HCT116 (cell line): ENCODE results near the gene MED27. TPM values are rescaled to one million over a fixed set of nuclear protein-coding genes. Genes with fewer than 3 reads are reported as not detected.

Source experiments
- ATAC-seq: fragments of 200-7000 bp; cut with Tn5 transposase; 2 replicates; pipeline ENCODE4 v1.9.1; 2020; ENCODE audit warnings: mild to moderate bottlenecking, moderate library complexity
- BruUV-seq: library from RNA; stranded (reverse); fragments of 400-500 nt; replicated peaks from 2 replicates; lab custom pipeline; 2021; lab: Mats Ljungman, UMichigan
- CTCF ChIA-PET: fragments of 300-600 bp; sonication (Branson Sonifier 250); formaldehyde crosslinking; loops from one replicate; lab custom pipeline; 2021; ENCODE audit warnings: antibody characterized with exemption; lab: Charles Lee
- POLR2A ChIA-PET: fragments of 300-600, 350-600 bp; sonication (Branson Sonifier 250); formaldehyde crosslinking; loops from one replicate; lab custom pipeline; 2021; ENCODE audit warnings: antibody characterized with exemption; lab: Charles Lee
- RAD21 ChIA-PET, 2 experiments: fragments of 300-600 bp; sonication (Branson Sonifier 250); formaldehyde crosslinking; loops; one replicate each; lab custom pipeline; 2023; ENCODE audit warnings: low total read pairs in 2 of 2; ENCODE audit not compliant: uncharacterized antibody in 2 of 2, unreplicated experiment in 2 of 2, low non-redundant PET in 1 of 2; lab: Charles Lee
- DNase-seq: peaks from one replicate; pipeline ENCODE4 v3.0.0-alpha.2; 2010; ENCODE audit warnings: low read depth, low spot score
- H2AFZ ChIP-seq: fragments of 200-600 bp; shearing (Covaris generic), sonication (generic); 2 replicates; pipeline ENCODE4 v1.6.1; 2017; ENCODE audit warnings: low read depth, mixed run types, mixed read lengths, antibody characterized with exemption, low read length; ENCODE audit not compliant: poor library complexity, severe bottlenecking
- H3K27ac ChIP-seq: 2 replicates; pipeline ENCODE4 v1.5.1; 2012; ENCODE audit warnings: low read depth, low read length
- H3K27me3 ChIP-seq: fragments of 200-600 bp; sonication (generic); 2 replicates; pipeline ENCODE4 v1.6.1; 2016; ENCODE audit warnings: mixed run types, low read length, mixed read lengths; ENCODE audit not compliant: insufficient read depth
- H3K36me3 ChIP-seq, 2 experiments: fragments of 200-500 bp in 1 of 2; fragments of 200-600 bp in 1 of 2; sonication (Bioruptor generic) in 1 of 2; sonication (generic) in 1 of 2; 2 replicates each; pipeline versions ENCODE4 v1.5.1 to v1.6.1; 2014 to 2016; ENCODE audit warnings: low read length in 2 of 2, inconsistent platforms in 1 of 2, mixed read lengths in 1 of 2, mixed run types in 1 of 2; ENCODE audit not compliant: insufficient read depth in 2 of 2, control insufficient read depth in 1 of 2
- H3K4me1 ChIP-seq, 2 experiments: fragments of 200-600 bp in 1 of 2; sonication (generic) in 1 of 2; 2 replicates each; pipeline versions ENCODE4 v1.5.1 to v1.6.1; 2012 to 2017; ENCODE audit warnings: low read length in 2 of 2, inconsistent platforms in 1 of 2, mild to moderate bottlenecking in 1 of 2, mixed read lengths in 1 of 2, mixed run types in 1 of 2, moderate library complexity in 1 of 2; ENCODE audit not compliant: insufficient read depth in 2 of 2, control insufficient read depth in 1 of 2
- H3K4me2 ChIP-seq: fragments of 200-600 bp; sonication (generic); 2 replicates; pipeline ENCODE4 v1.6.1; 2017; ENCODE audit warnings: mixed run types, low read length, mixed read lengths
- H3K4me3 ChIP-seq, 2 experiments: fragments of 200-600 bp in 1 of 2; sonication (generic) in 1 of 2; replicated peaks in 1 of 2; 2 replicates each; pipeline ENCODE4 v1.5.1; 2011 to 2016; ENCODE audit warnings: low read length in 2 of 2, control low read depth in 1 of 2, low read depth in 1 of 2, mild to moderate bottlenecking in 1 of 2, mixed read lengths in 1 of 2, mixed run types in 1 of 2
- H3K79me2 ChIP-seq: fragments of 200-600 bp; sonication (generic); 2 replicates; pipeline ENCODE4 v1.6.1; 2017; ENCODE audit warnings: mild to moderate bottlenecking, mixed run types, low read length, moderate library complexity, mixed read lengths; ENCODE audit not compliant: insufficient read depth
- H3K9ac ChIP-seq: fragments of 200-600 bp; sonication (generic); 2 replicates; pipeline ENCODE4 v1.6.1; 2016; ENCODE audit warnings: low read length, mixed read lengths
- H3K9me2 ChIP-seq: fragments of 200-600 bp; sonication (generic), shearing (Covaris generic); 2 replicates; pipeline ENCODE4 v1.6.1; 2017; ENCODE audit warnings: mixed run types, mild to moderate bottlenecking, moderate library complexity; ENCODE audit not compliant: insufficient read depth
- H3K9me3 ChIP-seq, 2 experiments: fragments of 200-500 bp in 1 of 2; fragments of 200-600 bp in 1 of 2; sonication (Bioruptor generic) in 1 of 2; sonication (generic) in 1 of 2; 2 replicates each; pipeline ENCODE4 v1.6.1; 2014 to 2017; ENCODE audit warnings: low read length in 2 of 2, mixed read lengths in 2 of 2, inconsistent platforms in 1 of 2, low read depth in 1 of 2, mild to moderate bottlenecking in 1 of 2, mixed run types in 1 of 2, moderate library complexity in 1 of 2; ENCODE audit not compliant: control insufficient read depth in 1 of 2, insufficient read depth in 1 of 2
- H4K20me1 ChIP-seq: fragments of 200-600 bp; sonication (generic), shearing (Covaris generic); 2 replicates; pipeline ENCODE4 v1.6.1; 2017; ENCODE audit warnings: mixed run types, mild to moderate bottlenecking, moderate library complexity; ENCODE audit not compliant: insufficient read depth
- CEBPB ChIP-seq: IDR thresholded peaks from 2 replicates; pipeline ENCODE4 v1.6.1; 2012; ENCODE audit warnings: low read depth
- CTCF ChIP-seq, 3 experiments: fragments of 200-600 bp in 1 of 3; sonication (generic) in 1 of 3; IDR thresholded peaks in 2 of 3; conservative IDR thresholded peaks in 1 of 3; 2 replicates each; pipeline ENCODE4 v1.5.1; 2012 to 2017; ENCODE audit warnings: low read depth in 2 of 3, low read length in 2 of 3, antibody characterized with exemption in 1 of 3, borderline replicate concordance in 1 of 3, control low read depth in 1 of 3, mild to moderate bottlenecking in 1 of 3, mixed read lengths in 1 of 3, mixed run types in 1 of 3, moderate library complexity in 1 of 3; ENCODE audit not compliant: insufficient read depth in 1 of 3
- EGR1 ChIP-seq: IDR thresholded peaks from 2 replicates; pipeline ENCODE4 v1.6.1; 2012; ENCODE audit warnings: low read depth
- ELF1 ChIP-seq: IDR thresholded peaks from 2 replicates; pipeline ENCODE4 v1.6.1; 2012; ENCODE audit warnings: low read depth, borderline replicate concordance
- FOSL1 ChIP-seq: IDR thresholded peaks from 2 replicates; pipeline ENCODE4 v1.6.1; 2012; ENCODE audit warnings: low read depth
- JUND ChIP-seq: IDR thresholded peaks from 2 replicates; pipeline ENCODE4 v1.6.1; 2012
- POLR2A ChIP-seq: IDR thresholded peaks from 2 replicates; pipeline ENCODE4 v1.7.0; 2011; ENCODE audit warnings: borderline replicate concordance; ENCODE audit not compliant: insufficient read depth, insufficient read length; ENCODE audit errors: extremely low read depth
- POLR2AphosphoS5 ChIP-seq: IDR thresholded peaks from 2 replicates; pipeline ENCODE4 v1.6.1; 2011; ENCODE audit warnings: mild to moderate bottlenecking, low read depth, low read length, moderate library complexity
- RAD21 ChIP-seq: IDR thresholded peaks from 2 replicates; pipeline ENCODE4 v1.6.1; 2012; ENCODE audit warnings: low read depth, mild to moderate bottlenecking
- SIN3A ChIP-seq: IDR thresholded peaks from 2 replicates; pipeline ENCODE4 v1.6.1; 2012; ENCODE audit warnings: low read depth
- ZFX ChIP-seq: fragments of 450-650 bp; IDR thresholded peaks from 2 replicates; pipeline ENCODE4 v1.6.1; 2017
- ZNF274 ChIP-seq: fragments of 200-500 bp; sonication (Bioruptor generic); IDR thresholded peaks from 2 replicates; pipeline ENCODE4 v1.6.1; 2014; ENCODE audit warnings: mild to moderate bottlenecking, low read depth, low read length, inconsistent platforms
- intact Hi-C: fragments of 100-400 bp; cut with micrococcal nuclease; formaldehyde crosslinking; loops from 2 replicates; pipeline ENCODE4 v1.10.0; 2022
- total RNA-seq: library from RNA; stranded (reverse); gene quantifications from one replicate; pipeline ENCODE4 v1.2.1, GENCODE V29; 2021; ENCODE audit not compliant: unreplicated experiment
- TF ChIP-seq, protein P1 (sequence below): IDR thresholded peaks from 2 replicates; pipeline ENCODE4 v1.6.1; 2012; ENCODE audit warnings: low read depth
- TF ChIP-seq, protein P2 (sequence below): IDR thresholded peaks from 2 replicates; pipeline ENCODE4 v1.6.1; 2011; ENCODE audit warnings: mild to moderate bottlenecking, low read length, moderate library complexity; ENCODE audit not compliant: insufficient replicate concordance; ENCODE audit errors: extremely low read depth

MED27 gene
- total RNA-seq, 1 experiment from 2014 or later, result 26.9 TPM

DNA sequence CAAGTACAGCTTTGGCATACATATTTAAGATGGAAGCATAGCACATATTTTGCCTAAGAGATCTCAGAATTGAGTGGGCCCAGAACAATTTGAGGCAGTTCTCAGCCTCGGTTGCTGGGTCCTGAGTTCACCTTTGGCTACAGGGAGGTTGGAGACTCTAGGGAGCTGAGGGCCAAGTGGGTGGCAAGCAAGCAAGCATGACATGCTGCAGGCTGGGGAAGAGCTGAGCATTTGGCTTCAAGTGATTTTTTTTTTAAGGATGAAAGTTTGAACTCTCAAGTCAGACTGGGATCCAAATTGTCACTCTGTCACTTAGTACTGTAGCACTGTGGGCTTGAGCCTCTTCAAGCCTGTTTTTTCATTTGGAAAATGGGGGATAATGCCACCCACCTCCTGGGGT is 160.5 kb downstream of the MED27 start:
- Histone ChIP-seq H3K9me2 (no peaks in the 10 kb centered on the region), H3K36me3 (no peaks in the 10 kb centered on the region), H3K27me3 (no peaks in the 10 kb centered on the region), H3K4me3 (no peak overlapping the region), H3K4me1 (no peaks in the 10 kb centered on the region), H4K20me1 (peaks cover 4% of the 10 kb centered on the region; the same call in 1 of the 2 replicates), H3K79me2 (no peaks in the 10 kb centered on the region), H3K27ac (no peak overlapping the region), H3K9me3 (no peaks in the 10 kb centered on the region), H2AFZ (no peak overlapping the region), H3K4me2 (no peak overlapping the region), H3K9ac (no peak overlapping the region)
- BruUV-seq, result no TSS peak
- CTCF ChIA-PET, result no interaction called here
- ATAC-seq, result no peak
- no peak for DNase-seq
- POLR2A ChIA-PET, result no interaction called here
- intact Hi-C loops, result no loop called here
- RAD21 ChIA-PET, result no interaction called here
- TF ChIP-seq JUND (no peak), RAD21 (no peak), ZNF274 (no peak), ELF1 (no peak), CEBPB (no peak)
- TF ChIP-seq, protein P1, sequence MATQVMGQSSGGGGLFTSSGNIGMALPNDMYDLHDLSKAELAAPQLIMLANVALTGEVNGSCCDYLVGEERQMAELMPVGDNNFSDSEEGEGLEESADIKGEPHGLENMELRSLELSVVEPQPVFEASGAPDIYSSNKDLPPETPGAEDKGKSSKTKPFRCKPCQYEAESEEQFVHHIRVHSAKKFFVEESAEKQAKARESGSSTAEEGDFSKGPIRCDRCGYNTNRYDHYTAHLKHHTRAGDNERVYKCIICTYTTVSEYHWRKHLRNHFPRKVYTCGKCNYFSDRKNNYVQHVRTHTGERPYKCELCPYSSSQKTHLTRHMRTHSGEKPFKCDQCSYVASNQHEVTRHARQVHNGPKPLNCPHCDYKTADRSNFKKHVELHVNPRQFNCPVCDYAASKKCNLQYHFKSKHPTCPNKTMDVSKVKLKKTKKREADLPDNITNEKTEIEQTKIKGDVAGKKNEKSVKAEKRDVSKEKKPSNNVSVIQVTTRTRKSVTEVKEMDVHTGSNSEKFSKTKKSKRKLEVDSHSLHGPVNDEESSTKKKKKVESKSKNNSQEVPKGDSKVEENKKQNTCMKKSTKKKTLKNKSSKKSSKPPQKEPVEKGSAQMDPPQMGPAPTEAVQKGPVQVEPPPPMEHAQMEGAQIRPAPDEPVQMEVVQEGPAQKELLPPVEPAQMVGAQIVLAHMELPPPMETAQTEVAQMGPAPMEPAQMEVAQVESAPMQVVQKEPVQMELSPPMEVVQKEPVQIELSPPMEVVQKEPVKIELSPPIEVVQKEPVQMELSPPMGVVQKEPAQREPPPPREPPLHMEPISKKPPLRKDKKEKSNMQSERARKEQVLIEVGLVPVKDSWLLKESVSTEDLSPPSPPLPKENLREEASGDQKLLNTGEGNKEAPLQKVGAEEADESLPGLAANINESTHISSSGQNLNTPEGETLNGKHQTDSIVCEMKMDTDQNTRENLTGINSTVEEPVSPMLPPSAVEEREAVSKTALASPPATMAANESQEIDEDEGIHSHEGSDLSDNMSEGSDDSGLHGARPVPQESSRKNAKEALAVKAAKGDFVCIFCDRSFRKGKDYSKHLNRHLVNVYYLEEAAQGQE, result no peak

- POLR2A ChIA-PET, result no interaction called here
- H3K79me2 ChIP-seq, result no peaks in the 10 kb centered on the region
- H3K4me1 ChIP-seq, result no peaks in the 10 kb centered on the region
- peaks cover 4% of the 10 kb centered on the region; the same call in 1 of the 2 replicates for H4K20me1 ChIP-seq
- DNase-seq (no peak), ATAC-seq (no peak)
- H3K4me3 ChIP-seq, result no peak overlapping the region
- H3K9ac ChIP-seq, result no peak overlapping the region
- CTCF ChIA-PET, result no interaction called here
- H3K27me3 ChIP-seq, result no peaks in the 10 kb centered on the region
- H3K9me3 ChIP-seq, result no peaks in the 10 kb centered on the region
- no peak overlapping the region for H2AFZ ChIP-seq
- H3K4me2 ChIP-seq, result no peak overlapping the region
- BruUV-seq, result no TSS peak
- RAD21 ChIA-PET, result interaction anchor here in 1 of 2 experiments (0.6 kb wide), 1 partner anchor 125 kb away, joined by 5 read pairs; no protein-coding TSS in a partner anchor
- intact Hi-C loops, result no loop called here
- H3K9me2 ChIP-seq, result no peaks in the 10 kb centered on the region
- H3K27ac ChIP-seq, result no peak overlapping the region
- no peaks in the 10 kb centered on the region for H3K36me3 ChIP-seq
- TF ChIP-seq CTCF (IDR thresholded peaks at IDR 0.05 in 2 of 3, conservative IDR thresholded peaks at IDR 0.05 in 1 of 3; ENCODE audit: borderline replicate concordance in 1 of 3, insufficient read depth in 1 of 3, low read depth in 2 of 3, low read length in 2 of 3) (no peak), SIN3A (no peak), FOSL1 (no peak), EGR1 (no peak), POLR2A (no peak), POLR2AphosphoS5 (no peak), ZFX (no peak)
- TF ChIP-seq, protein P2, sequence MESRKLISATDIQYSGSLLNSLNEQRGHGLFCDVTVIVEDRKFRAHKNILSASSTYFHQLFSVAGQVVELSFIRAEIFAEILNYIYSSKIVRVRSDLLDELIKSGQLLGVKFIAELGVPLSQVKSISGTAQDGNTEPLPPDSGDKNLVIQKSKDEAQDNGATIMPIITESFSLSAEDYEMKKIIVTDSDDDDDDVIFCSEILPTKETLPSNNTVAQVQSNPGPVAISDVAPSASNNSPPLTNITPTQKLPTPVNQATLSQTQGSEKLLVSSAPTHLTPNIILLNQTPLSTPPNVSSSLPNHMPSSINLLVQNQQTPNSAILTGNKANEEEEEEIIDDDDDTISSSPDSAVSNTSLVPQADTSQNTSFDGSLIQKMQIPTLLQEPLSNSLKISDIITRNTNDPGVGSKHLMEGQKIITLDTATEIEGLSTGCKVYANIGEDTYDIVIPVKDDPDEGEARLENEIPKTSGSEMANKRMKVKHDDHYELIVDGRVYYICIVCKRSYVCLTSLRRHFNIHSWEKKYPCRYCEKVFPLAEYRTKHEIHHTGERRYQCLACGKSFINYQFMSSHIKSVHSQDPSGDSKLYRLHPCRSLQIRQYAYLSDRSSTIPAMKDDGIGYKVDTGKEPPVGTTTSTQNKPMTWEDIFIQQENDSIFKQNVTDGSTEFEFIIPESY, result no peak
Observed at GRCh38 chr9:131918481-131918880, 161.2 kb downstream of the MED27 start.
